HUES64 (cell line): ENCODE data around the gene TMPRSS12.
"Not testable (repeated sequence)": the region's sequence is repeated elsewhere in the genome, so short reads cannot be mapped to it uniquely, and the experiment has no call there.

Experiments
- H3K27ac ChIP-seq: 2 replicates; pipeline ENCODE4 v1.7.0; 2013; ENCODE audit warnings: low read depth, low read length, inconsistent platforms
- H3K27me3 ChIP-seq: 2 replicates; pipeline ENCODE4 v1.6.1; 2013; ENCODE audit warnings: mild to moderate bottlenecking, low read length; ENCODE audit not compliant: insufficient read depth
- H3K36me3 ChIP-seq: 2 replicates; pipeline ENCODE4 v1.6.1; 2013; ENCODE audit warnings: mild to moderate bottlenecking, low read length; ENCODE audit not compliant: insufficient read depth
- H3K4me1 ChIP-seq: 2 replicates; pipeline ENCODE4 v1.6.1; 2013; ENCODE audit warnings: mild to moderate bottlenecking, low read length, moderate library complexity; ENCODE audit not compliant: insufficient read depth
- H3K4me3 ChIP-seq: 2 replicates; pipeline ENCODE4 v1.5.1; 2013; ENCODE audit warnings: mild to moderate bottlenecking, low read length, moderate library complexity
- H3K9ac ChIP-seq: 2 replicates; pipeline ENCODE4 v1.6.1; 2013; ENCODE audit warnings: mild to moderate bottlenecking, low read depth, low read length
- H3K9me3 ChIP-seq: 2 replicates; pipeline ENCODE4 v1.6.1; 2013; ENCODE audit warnings: low read depth, low read length; ENCODE audit not compliant: insufficient read depth
- WGBS: fragments of 150-250, 120-280 bp; methylation state at CpG from one replicate; pipeline ENCODE4 v1.1.7; 2013; ENCODE audit warnings: missing lambda C conversion rate; 5-methylcytosine and 5-hydroxymethylcytosine counted together

TMPRSS12 gene

GRCh38 chr12:50828121-50828520 lies 14.6 kb upstream of the TMPRSS12 start:
- no peaks in the 10 kb centered on the region for H3K36me3 ChIP-seq
- H3K4me1 ChIP-seq = no peaks in the 10 kb centered on the region
- H3K9ac ChIP-seq = no peak overlapping the region
- H3K27me3 ChIP-seq = no peaks in the 10 kb centered on the region
- H3K4me3 ChIP-seq = no peak overlapping the region
- H3K27ac ChIP-seq = no peak overlapping the region
- WGBS = 96% methylated on average over 1 of the region's 1 CpG
- peaks cover 7% of the 10 kb centered on the region for H3K9me3 ChIP-seq

- 94% methylated on average over 2 of the region's 2 CpGs for WGBS
- no peak overlapping the region for H3K9ac ChIP-seq
- H3K4me1 ChIP-seq = no peaks in the 10 kb centered on the region
- no peaks in the 10 kb centered on the region for H3K36me3 ChIP-seq
- peaks cover 14% of the 10 kb centered on the region for H3K9me3 ChIP-seq
- H3K27me3 ChIP-seq = no peaks in the 10 kb centered on the region
- no peak overlapping the region for H3K27ac ChIP-seq
- H3K4me3 ChIP-seq = no peak overlapping the region
Observed at GRCh38 chr12:50828886-50829285, 13.8 kb upstream of the TMPRSS12 start.

- not testable (repeated sequence) for H3K27ac ChIP-seq, H3K27me3 ChIP-seq, H3K36me3 ChIP-seq, H3K4me1 ChIP-seq, H3K4me3 ChIP-seq, H3K9ac ChIP-seq
- peaks cover 20% of the 10 kb centered on the region for H3K9me3 ChIP-seq
Observed at GRCh38 chr12:50833801-50834200, 8.9 kb upstream of the TMPRSS12 start.

GRCh38 chr12:50839042-50839441 lies 3.7 kb upstream of the TMPRSS12 start:
- Histone ChIP-seq H3K36me3 (no peaks in the 10 kb centered on the region), H3K9ac (no peak overlapping the region), H3K27ac (no peak overlapping the region), H3K4me1 (no peaks in the 10 kb centered on the region; the same call in 1 of the 2 replicates), H3K4me3 (no peak overlapping the region), H3K9me3 (peaks cover 10% of the 10 kb centered on the region), H3K27me3 (no peaks in the 10 kb centered on the region)
- 94% methylated on average over 2 of the region's 2 CpGs for WGBS

GRCh38 chr12:50840809-50841487 lies 1.8 kb upstream of the TMPRSS12 start:
- Histone ChIP-seq H3K9me3 (0 out of 2 replicates have a peak, but pooled peaks cover 6% of the 10 kb centered on the region), H3K4me3 (no peak overlapping the region), H3K9ac (no peak overlapping the region), H3K4me1 (no peaks in the 10 kb centered on the region; the same call in 1 of the 2 replicates), H3K27me3 (no peaks in the 10 kb centered on the region), H3K27ac (no peak overlapping the region), H3K36me3 (no peaks in the 10 kb centered on the region)
- WGBS = 94% methylated on average over 7 of the region's 7 CpGs

GRCh38 chr12:50841716-50842531 lies 802 bp upstream of the TMPRSS12 start:
- no peaks in the 10 kb centered on the region; the same call in 1 of the 2 replicates for H3K4me1 ChIP-seq
- H3K4me3 ChIP-seq = no peak overlapping the region
- H3K36me3 ChIP-seq = no peaks in the 10 kb centered on the region
- no peak overlapping the region for H3K9ac ChIP-seq
- 0 out of 2 replicates have a peak, but pooled peaks cover 6% of the 10 kb centered on the region for H3K9me3 ChIP-seq
- H3K27me3 ChIP-seq = no peaks in the 10 kb centered on the region
- 93% methylated on average over 3 of the region's 7 CpGs for WGBS
- no peak overlapping the region for H3K27ac ChIP-seq

GRCh38 chr12:50845021-50845647 lies 2.4 kb downstream of the TMPRSS12 start:
- no peak overlapping the region for H3K9ac ChIP-seq
- no peak overlapping the region for H3K27ac ChIP-seq
- H3K4me1 ChIP-seq = no peaks in the 10 kb centered on the region; the same call in 1 of the 2 replicates
- no peaks in the 10 kb centered on the region for H3K27me3 ChIP-seq
- H3K4me3 ChIP-seq = no peak overlapping the region
- 0 out of 2 replicates have a peak, but pooled peaks cover 6% of the 10 kb centered on the region for H3K9me3 ChIP-seq
- no peaks in the 10 kb centered on the region for H3K36me3 ChIP-seq

GRCh38 chr12:50848963-50849362 lies 6.2 kb downstream of the TMPRSS12 start:
- H3K4me1 ChIP-seq = no peaks in the 10 kb centered on the region
- 100% methylated on average over 2 of the region's 2 CpGs for WGBS
- H3K27ac ChIP-seq = no peak overlapping the region
- no peaks in the 10 kb centered on the region for H3K27me3 ChIP-seq
- H3K9ac ChIP-seq = no peak overlapping the region
- H3K9me3 ChIP-seq = no peaks in the 10 kb centered on the region
- no peak overlapping the region for H3K4me3 ChIP-seq
- no peaks in the 10 kb centered on the region for H3K36me3 ChIP-seq

- H3K4me1 ChIP-seq, H3K27ac ChIP-seq, H3K9ac ChIP-seq, H3K36me3 ChIP-seq, H3K27me3 ChIP-seq, H3K4me3 ChIP-seq, H3K9me3 ChIP-seq: not testable (repeated sequence)
- 96% methylated on average over 1 of the region's 1 CpG for WGBS
Observed at GRCh38 chr12:50855218-50855617, 12.5 kb downstream of the TMPRSS12 start.

GRCh38 chr12:50855679-50856078 lies 13.0 kb downstream of the TMPRSS12 start:
- not testable (repeated sequence) for H3K9ac ChIP-seq, H3K4me1 ChIP-seq, H3K9me3 ChIP-seq, H3K4me3 ChIP-seq, H3K27me3 ChIP-seq, H3K36me3 ChIP-seq, H3K27ac ChIP-seq
- 96% methylated on average over 2 of the region's 2 CpGs for WGBS

GRCh38 chr12:50859621-50860310 lies 17.0 kb downstream of the TMPRSS12 start:
- Histone ChIP-seq H3K9me3 (peaks cover 4% of the 10 kb centered on the region; the same call in 1 of the 2 replicates), H3K36me3 (no peaks in the 10 kb centered on the region), H3K27ac (no peak overlapping the region), H3K4me3 (no peak overlapping the region), H3K9ac (no peak overlapping the region), H3K27me3 (no peaks in the 10 kb centered on the region), H3K4me1 (no peaks in the 10 kb centered on the region)
- 93% methylated on average over 4 of the region's 4 CpGs for WGBS
